ENCODE data around the gene COBLL1. TPM values are rescaled to one million over a fixed set of nuclear protein-coding genes. Genes with fewer than 3 reads are reported as not detected.

Gene COBLL1
- total RNA-seq, 1 donor from 2014 or later, result 1.0 TPM

- Histone ChIP-seq H2AFZ (replicated peaks) (no peak overlapping the region), H3K27me3 (no peaks in the 10 kb centered on the region), H3K79me2 (ENCODE audit: low read depth) (no peaks in the 10 kb centered on the region), H3K27ac (no peak overlapping the region), H3K9ac (no peak overlapping the region), H3K9me3 (ENCODE audit: low read depth) (no peaks in the 10 kb centered on the region), H3K4me2 (no peak overlapping the region), H3F3A (ENCODE audit: low read depth) (no peaks in the 10 kb centered on the region), H3K36me3 (no peaks in the 10 kb centered on the region), H3K4me3 (no peak overlapping the region), H4K20me1 (ENCODE audit: low read depth) (no peaks in the 10 kb centered on the region), H3K4me1 (no peaks in the 10 kb centered on the region)
- H3K36me3 Mint-ChIP-seq, result no peaks in the 10 kb centered on the region
- H3K4me3 Mint-ChIP-seq, result no peak overlapping the region
- DNase-seq (ENCODE audit: low spot score), result no peak
- no peaks in the 10 kb centered on the region for H3K4me1 Mint-ChIP-seq
- no peak for TF ChIP-seq EZH2 (IDR thresholded peaks at IDR 0.05)
- TF ChIP-seq EZH2phosphoT487 (IDR thresholded peaks at IDR 0.05), result no peak
- no peak for TF ChIP-seq CTCF (IDR thresholded peaks at IDR 0.05)
- H3K27ac Mint-ChIP-seq, result no peak overlapping the region
- H3K27me3 Mint-ChIP-seq (ENCODE audit: insufficient read depth, low read depth), result no peaks in the 10 kb centered on the region
- peaks cover 4% of the 10 kb centered on the region for H3K9me3 Mint-ChIP-seq
These were observed 165.9 kb downstream of the COBLL1 start for GRCh38 chr2:164675687-164676086.

- Histone ChIP-seq H3K79me2 (ENCODE audit: low read depth) (no peaks in the 10 kb centered on the region), H3K4me2 (no peak overlapping the region), H3K4me3 (no peak overlapping the region), H3K4me1 (no peaks in the 10 kb centered on the region), H3K9me3 (ENCODE audit: low read depth) (no peaks in the 10 kb centered on the region), H3K27me3 (no peaks in the 10 kb centered on the region), H3K27ac (no peak overlapping the region), H3F3A (ENCODE audit: low read depth) (no peaks in the 10 kb centered on the region), H4K20me1 (ENCODE audit: low read depth) (no peaks in the 10 kb centered on the region), H2AFZ (replicated peaks) (no peak overlapping the region), H3K9ac (no peak overlapping the region), H3K36me3 (no peaks in the 10 kb centered on the region)
- Mint-ChIP-seq H3K4me1 (no peaks in the 10 kb centered on the region), H3K9me3 (peaks cover 4% of the 10 kb centered on the region), H3K27ac (no peak overlapping the region), H3K27me3 (ENCODE audit: insufficient read depth, low read depth) (no peaks in the 10 kb centered on the region), H3K4me3 (no peak overlapping the region), H3K36me3 (no peaks in the 10 kb centered on the region)
- TF ChIP-seq CTCF (IDR thresholded peaks at IDR 0.05), result no peak
- TF ChIP-seq EZH2 (IDR thresholded peaks at IDR 0.05), result no peak
- TF ChIP-seq EZH2phosphoT487 (IDR thresholded peaks at IDR 0.05), result no peak
- DNase-seq (ENCODE audit: low spot score), result no peak
These were observed 166.6 kb downstream of the COBLL1 start for GRCh38 chr2:164675027-164675426.

GRCh38 chr2:164671664-164672396 lies 169.8 kb downstream of the COBLL1 start:
- Histone ChIP-seq H3K4me2 (no peak overlapping the region), H3K4me1 (no peaks in the 10 kb centered on the region), H3K9ac (no peak overlapping the region), H2AFZ (replicated peaks) (no peak overlapping the region), H4K20me1 (ENCODE audit: low read depth) (no peaks in the 10 kb centered on the region), H3K79me2 (ENCODE audit: low read depth) (no peaks in the 10 kb centered on the region), H3K4me3 (no peak overlapping the region), H3K27ac (no peak overlapping the region), H3K36me3 (no peaks in the 10 kb centered on the region), H3K27me3 (no peaks in the 10 kb centered on the region), H3K9me3 (ENCODE audit: low read depth) (no peaks in the 10 kb centered on the region), H3F3A (ENCODE audit: low read depth) (no peaks in the 10 kb centered on the region)
- H3K4me1 Mint-ChIP-seq, result no peaks in the 10 kb centered on the region
- no peaks in the 10 kb centered on the region for H3K36me3 Mint-ChIP-seq
- DNase-seq (ENCODE audit: low spot score), result no peak
- H3K9me3 Mint-ChIP-seq, result no peaks in the 10 kb centered on the region
- TF ChIP-seq EZH2phosphoT487 (IDR thresholded peaks at IDR 0.05) (no peak), EZH2 (IDR thresholded peaks at IDR 0.05) (no peak), CTCF (IDR thresholded peaks at IDR 0.05) (no peak)
- H3K27me3 Mint-ChIP-seq (ENCODE audit: insufficient read depth, low read depth), result no peaks in the 10 kb centered on the region
- no peak overlapping the region for H3K4me3 Mint-ChIP-seq
- H3K27ac Mint-ChIP-seq, result no peak overlapping the region

Measured in neural progenitor cell (in vitro differentiated cells).